HFF-Myc (cell line): ENCODE results near the gene HDAC4.

Source experiments
- DNase-seq: peaks from one replicate; pipeline ENCODE4 v3.0.0-alpha.2; 2011; ENCODE audit warnings: low read depth; ENCODE audit errors: extremely low read depth
- H3K4me3 ChIP-seq: replicated peaks from 2 replicates; pipeline ENCODE4 v1.5.1; 2011; ENCODE audit warnings: low read depth, mild to moderate bottlenecking, control low read depth, low read length
- TF ChIP-seq, protein P1 (sequence below): IDR thresholded peaks from 2 replicates; pipeline ENCODE4 v1.5.1; 2012; ENCODE audit warnings: mild to moderate bottlenecking, low read depth, low read length, control low read depth; ENCODE audit errors: missing control alignments

HDAC4 gene

DNA sequence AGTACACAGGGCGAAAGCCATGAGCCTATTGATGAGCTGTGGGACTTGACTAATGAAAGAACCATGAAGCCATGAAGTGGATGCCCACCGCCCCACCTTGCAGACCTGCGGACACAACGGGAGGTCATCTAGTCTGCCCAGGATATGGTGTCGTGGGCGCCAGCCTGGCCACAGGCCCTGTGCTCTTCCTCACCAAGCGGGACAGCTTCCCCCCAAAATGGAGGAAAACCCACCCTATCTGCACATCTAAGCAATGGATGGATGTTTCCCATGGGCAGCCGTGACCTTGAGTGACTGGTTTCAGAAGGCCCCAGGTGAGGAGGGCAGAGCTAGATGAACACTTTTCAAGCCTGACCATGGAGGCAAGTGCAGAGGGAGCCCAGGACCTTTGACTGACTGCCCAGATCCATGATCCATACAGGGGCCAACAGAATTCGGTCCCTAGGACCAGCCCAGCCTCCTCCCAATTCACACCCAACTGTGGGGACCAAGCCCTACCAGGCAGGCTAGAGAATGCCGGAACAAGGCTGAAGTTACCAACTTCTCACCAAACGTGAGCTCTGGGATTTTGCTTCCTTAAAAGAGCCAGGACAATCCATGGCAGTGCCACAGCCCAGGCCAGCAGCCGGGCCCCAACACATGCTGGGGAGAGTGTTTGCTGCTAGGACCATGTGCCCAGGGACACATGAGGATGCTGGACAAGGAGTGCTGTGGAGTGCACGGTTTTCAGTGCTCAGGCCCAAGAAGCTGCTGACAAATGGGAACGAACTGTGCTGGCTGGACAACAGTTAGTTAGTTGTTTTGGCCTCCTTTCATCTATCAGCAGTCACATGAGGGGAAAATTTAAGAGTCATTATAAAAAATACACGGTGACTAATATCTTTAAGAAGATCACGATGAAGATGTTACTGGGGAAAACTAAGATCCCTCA, 249.4 kb downstream of the HDAC4 start:
- no peak overlapping the region for H3K4me3 ChIP-seq
- DNase-seq, result no peak
- TF ChIP-seq, protein P1, sequence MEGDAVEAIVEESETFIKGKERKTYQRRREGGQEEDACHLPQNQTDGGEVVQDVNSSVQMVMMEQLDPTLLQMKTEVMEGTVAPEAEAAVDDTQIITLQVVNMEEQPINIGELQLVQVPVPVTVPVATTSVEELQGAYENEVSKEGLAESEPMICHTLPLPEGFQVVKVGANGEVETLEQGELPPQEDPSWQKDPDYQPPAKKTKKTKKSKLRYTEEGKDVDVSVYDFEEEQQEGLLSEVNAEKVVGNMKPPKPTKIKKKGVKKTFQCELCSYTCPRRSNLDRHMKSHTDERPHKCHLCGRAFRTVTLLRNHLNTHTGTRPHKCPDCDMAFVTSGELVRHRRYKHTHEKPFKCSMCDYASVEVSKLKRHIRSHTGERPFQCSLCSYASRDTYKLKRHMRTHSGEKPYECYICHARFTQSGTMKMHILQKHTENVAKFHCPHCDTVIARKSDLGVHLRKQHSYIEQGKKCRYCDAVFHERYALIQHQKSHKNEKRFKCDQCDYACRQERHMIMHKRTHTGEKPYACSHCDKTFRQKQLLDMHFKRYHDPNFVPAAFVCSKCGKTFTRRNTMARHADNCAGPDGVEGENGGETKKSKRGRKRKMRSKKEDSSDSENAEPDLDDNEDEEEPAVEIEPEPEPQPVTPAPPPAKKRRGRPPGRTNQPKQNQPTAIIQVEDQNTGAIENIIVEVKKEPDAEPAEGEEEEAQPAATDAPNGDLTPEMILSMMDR, result no peak

DNA sequence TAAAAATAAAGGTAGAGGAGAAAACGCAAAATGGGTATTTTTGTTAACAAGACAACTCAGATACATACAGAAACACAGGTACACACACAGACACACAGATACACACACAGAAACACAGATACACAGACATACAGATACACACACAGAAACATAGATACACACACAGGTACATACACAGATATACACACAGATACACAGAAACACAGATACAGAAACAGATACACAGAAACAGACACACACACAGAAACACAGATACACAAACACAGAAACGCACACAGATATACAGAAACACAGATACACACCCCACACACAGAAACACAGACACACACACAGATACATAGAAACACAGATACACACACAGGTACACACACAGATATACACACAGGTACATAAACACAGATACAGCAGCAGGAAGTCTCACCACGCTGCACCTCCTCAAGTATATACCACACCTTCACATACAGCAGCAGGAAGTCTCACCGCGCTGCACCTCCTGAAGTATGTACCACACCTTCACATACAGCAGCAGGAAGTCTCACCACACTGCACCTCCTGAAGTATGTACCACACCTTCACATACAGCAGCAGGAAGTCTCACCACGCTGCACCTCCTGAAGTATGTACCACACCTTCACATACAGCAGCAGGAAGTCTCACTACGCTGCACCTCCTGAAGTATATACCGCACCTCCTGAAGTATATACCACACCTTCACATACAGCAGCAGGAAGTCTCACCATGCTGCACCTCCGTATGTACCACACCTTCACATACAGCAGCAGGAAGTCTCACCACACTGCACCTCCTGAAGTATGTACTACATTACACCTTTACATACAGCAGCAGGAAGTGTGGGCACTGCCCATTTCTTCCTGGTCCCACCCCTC, 250.5 kb downstream of the HDAC4 start:
- DNase-seq, result no peak
- no peak overlapping the region for H3K4me3 ChIP-seq
- TF ChIP-seq, protein P1, result no peak

DNA sequence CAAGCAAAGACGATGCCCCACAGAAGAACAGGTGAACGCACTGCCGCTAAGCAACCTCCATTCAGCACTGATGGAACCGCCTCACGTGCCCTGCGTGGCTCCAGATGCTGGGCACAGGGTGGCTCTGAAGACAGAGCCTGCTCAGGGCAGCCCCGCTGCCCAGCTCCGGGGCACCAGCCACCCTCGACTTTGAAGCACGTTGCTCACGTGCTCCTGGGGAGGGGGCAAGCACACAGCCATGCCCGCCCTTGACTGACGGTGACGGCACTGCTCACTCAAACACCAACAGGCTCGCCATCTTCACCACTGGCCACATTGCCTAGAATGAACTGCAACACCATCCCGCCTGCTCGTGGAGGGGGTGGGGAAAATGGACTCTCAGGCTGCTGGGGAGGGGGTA, 251.3 kb downstream of the HDAC4 start:
- no peak for DNase-seq
- TF ChIP-seq, protein P1, result no peak
- H3K4me3 ChIP-seq, result no peak overlapping the region

DNA sequence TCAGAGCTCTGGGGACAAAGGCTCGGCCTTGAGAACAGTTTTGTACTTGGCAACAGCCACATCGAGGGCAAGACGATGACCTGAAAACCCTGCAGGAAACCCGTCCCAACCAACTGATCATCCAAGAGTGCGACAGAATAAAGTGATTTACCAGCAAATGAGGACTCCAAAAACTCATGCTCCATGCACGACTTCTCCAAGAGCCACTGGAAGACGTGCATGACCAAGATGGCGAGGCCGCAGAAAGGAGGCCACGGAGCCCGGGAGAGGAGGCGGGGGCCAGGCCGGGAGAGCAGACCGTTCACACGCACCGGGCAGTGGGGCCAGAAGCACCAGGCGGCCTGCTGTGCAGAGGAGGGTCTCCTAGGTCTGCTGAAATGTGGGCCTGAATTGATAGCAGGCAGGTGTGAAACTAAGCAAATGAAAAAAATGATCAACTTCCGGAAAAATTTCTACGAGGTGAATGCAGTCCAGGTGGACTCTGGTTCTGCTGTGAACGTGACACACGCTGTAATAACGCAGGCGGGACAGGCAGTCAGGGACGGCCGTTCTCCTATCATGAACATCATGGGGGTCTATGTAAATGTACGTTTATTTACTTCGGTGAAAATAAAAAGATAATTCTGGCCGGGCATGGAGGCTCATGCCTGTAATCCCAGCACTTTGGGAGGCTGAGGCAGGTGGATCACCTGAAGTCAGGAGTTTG, 252.2 kb downstream of the HDAC4 start:
- H3K4me3 ChIP-seq, result no peak overlapping the region
- TF ChIP-seq, protein P1, result no peak
- DNase-seq, result no peak

DNA sequence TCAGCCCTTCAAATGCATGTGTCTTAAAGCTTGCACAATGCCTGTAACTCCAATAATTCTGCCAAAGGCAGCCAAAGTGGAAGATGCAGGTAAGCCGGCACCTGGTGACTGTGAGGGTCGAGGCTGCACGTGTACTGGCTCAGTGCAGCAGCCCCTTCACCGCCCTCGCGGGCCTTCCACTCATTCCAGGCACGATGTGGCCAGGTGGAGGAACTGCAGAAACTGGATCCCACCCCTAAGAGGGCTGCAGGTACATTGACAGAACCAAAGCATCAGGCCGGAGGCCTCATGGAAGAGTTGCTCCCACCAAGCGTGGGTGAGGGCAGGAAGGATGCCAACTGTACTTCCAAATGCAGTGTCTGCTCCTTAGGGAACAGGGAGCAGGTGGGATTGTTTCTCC, 253.4 kb downstream of the HDAC4 start:
- DNase-seq, result no peak
- no peak overlapping the region for H3K4me3 ChIP-seq
- TF ChIP-seq, protein P1, result no peak

DNA sequence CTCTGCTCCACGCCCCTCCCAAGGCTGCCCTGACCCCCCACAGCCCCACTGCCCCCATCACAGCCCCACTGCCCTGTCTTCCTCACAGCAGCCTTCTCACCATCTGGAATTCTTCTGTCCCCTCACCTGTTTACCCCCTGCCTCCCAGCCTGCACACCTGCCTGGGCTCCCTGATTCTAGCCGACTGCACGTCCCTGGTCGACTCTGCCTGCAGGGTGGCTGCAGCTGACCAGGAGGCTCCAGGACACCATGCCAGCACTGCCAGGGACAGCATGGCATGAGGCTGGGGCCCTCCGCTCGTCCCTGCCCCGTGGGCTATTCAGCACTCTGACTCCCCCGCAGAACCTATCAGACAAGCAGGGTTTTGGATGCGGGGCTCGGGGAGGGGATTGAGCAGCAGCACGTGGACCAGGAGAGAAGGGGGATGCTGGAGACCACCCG, 254.1 kb downstream of the HDAC4 start:
- no peak overlapping the region for H3K4me3 ChIP-seq
- DNase-seq, result no peak
- TF ChIP-seq, protein P1, result no peak
